ENCODE measurements around the gene TMEM269. TPM values are rescaled to one million over a fixed set of nuclear protein-coding genes. Genes with fewer than 3 reads are reported as not detected.

The TMEM269 gene, protein sequence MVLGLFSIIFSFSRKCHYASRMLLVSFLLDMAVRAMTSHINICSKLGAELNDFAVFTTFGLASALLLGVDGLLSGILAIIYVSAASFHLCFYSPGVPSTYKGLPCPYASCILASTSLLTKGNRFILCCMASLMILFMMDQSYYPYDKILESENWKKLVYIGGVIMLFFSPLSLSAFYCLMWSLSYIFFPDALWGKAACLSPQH
- 0.05 TPM for polyA plus RNA-seq (2012; ENCODE audit: low read depth, missing spikeins)

DNA sequence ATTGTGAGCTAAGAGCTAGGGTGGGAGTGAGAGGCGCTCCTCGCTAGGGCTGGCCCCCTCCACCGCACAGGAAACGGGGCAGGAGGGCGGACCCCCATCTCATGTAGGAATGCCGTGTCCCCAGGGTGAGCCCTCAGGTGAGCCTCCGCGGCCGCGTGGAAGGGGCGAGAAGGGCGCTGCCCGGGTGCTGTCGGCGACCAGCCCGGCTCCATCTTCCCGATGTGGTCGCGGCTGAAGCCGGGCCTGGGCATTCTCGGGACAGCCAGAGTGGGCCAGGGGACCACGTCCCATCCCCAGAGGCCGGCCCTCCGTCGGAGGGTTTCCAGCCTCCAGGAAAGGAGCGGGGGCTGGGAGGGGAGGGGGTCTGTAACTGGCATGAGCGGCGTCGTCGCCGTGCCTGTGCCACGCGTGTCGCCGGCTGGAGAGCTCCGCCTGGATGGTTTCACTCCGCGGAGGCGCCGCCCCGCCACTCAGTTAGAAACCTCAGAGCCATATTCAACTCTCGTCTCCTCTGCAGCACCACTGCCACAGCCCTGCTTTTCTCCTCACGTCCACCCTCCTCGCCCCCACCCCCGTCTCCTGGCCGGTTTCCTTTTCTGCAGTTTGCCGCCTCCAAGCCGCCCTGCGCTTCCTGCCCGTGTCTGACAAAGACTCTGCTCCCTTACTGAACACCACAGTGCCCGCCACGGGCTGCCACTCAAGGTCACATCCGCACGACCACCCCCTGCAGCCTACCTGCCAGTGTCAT lies at the start of gene TMEM269:
TSS of gene TMEM269 (plus strand) at position 46 of the 748 bp plus-strand sequence. CDS start 4,903 bp downstream, outside the sequence.
- peak; percentile 28 for FAIRE-seq
- TF ChIP-seq POLR2AphosphoS5 (IDR thresholded peaks at IDR 0.05; ENCODE audit: low read depth, low read length): no peak
- TF ChIP-seq SPI1 (IDR thresholded peaks at IDR 0.05; ENCODE audit: low read depth, low read length): no peak
- TF ChIP-seq PAX5 (IDR thresholded peaks at IDR 0.05; ENCODE audit: insufficient read depth, low read length, severe bottlenecking): no peak
- TF ChIP-seq TAF1 (IDR thresholded peaks at IDR 0.05; ENCODE audit: low read depth, low read length): no peak
- DNase-seq (ENCODE audit: insufficient read length, low spot score): peak; percentile 46

DNA sequence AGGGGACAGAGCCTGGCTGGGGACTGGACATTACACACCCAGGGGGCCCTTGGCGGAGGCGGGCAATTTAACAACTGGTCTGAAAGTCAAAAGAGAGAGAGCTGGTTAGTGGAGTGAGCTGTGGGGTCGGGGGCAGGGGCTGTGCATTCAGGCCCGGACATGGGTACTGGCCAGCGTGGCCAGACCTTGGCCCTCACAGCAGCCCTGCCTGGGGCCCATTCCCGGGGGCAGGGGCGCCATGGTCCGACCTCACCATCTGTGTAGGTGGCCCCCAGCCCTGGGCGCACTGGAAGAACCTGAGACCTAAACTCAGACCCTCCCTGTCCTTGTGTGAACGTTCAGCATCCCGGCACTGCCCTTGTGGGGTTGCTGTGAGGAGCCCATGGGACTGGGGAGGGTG lies 49.7 kb upstream of the TMEM269 start:
- no peak for FAIRE-seq
- no peak for DNase-seq (ENCODE audit: insufficient read length, low spot score)
- TF ChIP-seq TAF1 (IDR thresholded peaks at IDR 0.05; ENCODE audit: low read depth, low read length) (no peak), SPI1 (IDR thresholded peaks at IDR 0.05; ENCODE audit: low read depth, low read length) (no peak), POLR2AphosphoS5 (IDR thresholded peaks at IDR 0.05; ENCODE audit: low read depth, low read length) (no peak), PAX5 (IDR thresholded peaks at IDR 0.05; ENCODE audit: insufficient read depth, low read length, severe bottlenecking) (no peak), POU2F2 (IDR thresholded peaks at IDR 0.05; ENCODE audit: low read depth, low read length) (no peak), POLR2A (IDR thresholded peaks at IDR 0.05; ENCODE audit: low read depth, low read length) (no peak)

DNA sequence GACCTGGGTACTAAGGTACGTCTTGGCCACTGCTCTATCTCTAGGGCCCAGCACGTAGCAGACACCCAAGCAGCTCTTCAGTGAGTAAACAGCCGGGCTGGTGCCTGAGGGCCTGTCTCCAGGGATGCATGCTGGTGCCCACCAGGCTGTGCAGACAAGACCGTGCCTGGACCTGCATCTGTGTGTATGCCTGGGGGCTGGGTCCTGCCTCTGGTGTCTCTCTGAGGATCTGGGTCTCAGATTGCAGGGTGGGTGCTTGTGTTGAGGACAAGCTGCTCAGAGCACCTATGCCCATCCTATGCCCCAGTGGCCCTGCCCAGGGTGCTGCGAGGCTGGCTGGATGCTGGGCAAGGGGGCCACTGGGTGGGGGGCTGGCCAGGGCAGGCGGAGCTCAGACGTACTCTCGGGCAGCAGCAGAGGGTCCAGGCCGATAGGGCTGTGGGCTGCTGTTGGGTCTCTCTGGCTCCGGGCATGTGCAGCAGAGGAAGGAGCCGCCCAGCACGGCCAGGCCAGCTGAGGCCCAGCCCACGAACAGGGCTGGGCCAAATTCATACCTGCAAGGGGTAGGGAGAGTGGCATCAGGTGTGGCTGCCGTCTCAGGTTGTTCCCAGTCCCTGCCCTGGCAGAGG lies 49.2 kb upstream of the TMEM269 start:
- TF ChIP-seq TAF1 (IDR thresholded peaks at IDR 0.05; ENCODE audit: low read depth, low read length) (no peak), POU2F2 (IDR thresholded peaks at IDR 0.05; ENCODE audit: low read depth, low read length) (no peak), POLR2AphosphoS5 (IDR thresholded peaks at IDR 0.05; ENCODE audit: low read depth, low read length) (no peak), SPI1 (IDR thresholded peaks at IDR 0.05; ENCODE audit: low read depth, low read length) (no peak), POLR2A (IDR thresholded peaks at IDR 0.05; ENCODE audit: low read depth, low read length) (no peak), PAX5 (IDR thresholded peaks at IDR 0.05; ENCODE audit: insufficient read depth, low read length, severe bottlenecking) (no peak)
- DNase-seq (ENCODE audit: insufficient read length, low spot score): no peak
- FAIRE-seq: no peak

DNA sequence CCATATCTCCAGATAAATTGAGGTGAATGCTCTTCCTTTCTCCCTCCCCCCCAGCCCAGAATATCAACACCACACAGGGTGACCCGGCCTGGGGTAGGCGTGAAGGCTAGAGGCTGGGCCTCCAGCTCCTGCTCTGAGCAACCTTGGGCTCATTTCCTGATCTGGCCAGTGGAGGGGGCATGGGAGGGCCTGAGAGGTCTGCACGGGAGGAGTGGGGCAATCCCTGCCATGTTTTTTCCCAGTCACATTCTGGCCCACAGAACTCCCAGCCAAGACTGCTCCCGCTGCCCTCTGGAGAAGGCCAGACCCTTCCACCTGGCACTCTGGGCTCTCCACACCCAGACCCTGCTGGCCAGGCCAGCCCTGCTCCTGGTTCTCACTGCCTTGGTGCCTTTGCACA lies 48.6 kb upstream of the TMEM269 start:
- no peak for TF ChIP-seq POU2F2 (IDR thresholded peaks at IDR 0.05; ENCODE audit: low read depth, low read length)
- TF ChIP-seq POLR2A (IDR thresholded peaks at IDR 0.05; ENCODE audit: low read depth, low read length): no peak
- TF ChIP-seq SPI1 (IDR thresholded peaks at IDR 0.05; ENCODE audit: low read depth, low read length): no peak
- TF ChIP-seq POLR2AphosphoS5 (IDR thresholded peaks at IDR 0.05; ENCODE audit: low read depth, low read length): no peak
- no peak for TF ChIP-seq PAX5 (IDR thresholded peaks at IDR 0.05; ENCODE audit: insufficient read depth, low read length, severe bottlenecking)
- no peak for TF ChIP-seq TAF1 (IDR thresholded peaks at IDR 0.05; ENCODE audit: low read depth, low read length)
- DNase-seq (ENCODE audit: insufficient read length, low spot score): no peak
- FAIRE-seq: no peak

DNA sequence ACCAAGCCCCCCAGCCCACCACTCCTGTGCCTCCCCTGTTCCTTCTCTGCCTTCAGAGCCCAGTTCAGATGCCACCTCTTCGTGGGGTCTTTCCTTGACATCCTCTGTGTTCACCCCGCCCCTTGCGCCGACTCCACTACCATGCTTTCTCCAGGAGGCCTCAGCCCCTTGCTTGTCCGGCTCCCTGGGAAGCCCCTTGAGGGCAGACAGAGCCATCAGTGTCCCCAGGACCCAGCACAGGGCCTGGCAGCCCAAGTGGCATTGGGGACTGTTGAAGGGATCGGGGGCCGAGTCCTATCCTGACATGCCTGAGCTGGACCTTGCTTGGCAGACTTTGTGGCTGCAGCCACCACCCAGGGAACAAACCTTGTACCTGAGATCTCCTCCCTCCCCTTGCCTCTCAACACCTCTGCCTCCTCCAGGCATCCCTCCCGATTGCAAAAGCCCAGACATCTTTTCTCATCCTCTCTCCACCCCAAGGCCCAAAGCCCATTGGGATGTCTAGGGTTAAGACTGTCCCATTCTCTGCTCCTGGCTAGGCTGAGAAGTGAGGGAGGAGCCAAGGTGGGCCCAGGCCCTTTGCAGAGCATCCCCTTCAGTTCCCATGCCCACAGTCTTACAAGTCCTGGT lies 48.1 kb upstream of the TMEM269 start:
- DNase-seq (ENCODE audit: insufficient read length, low spot score): no peak
- no peak for FAIRE-seq
- no peak for TF ChIP-seq SPI1 (IDR thresholded peaks at IDR 0.05; ENCODE audit: low read depth, low read length)
- TF ChIP-seq POLR2A (IDR thresholded peaks at IDR 0.05; ENCODE audit: low read depth, low read length): no peak
- no peak for TF ChIP-seq TAF1 (IDR thresholded peaks at IDR 0.05; ENCODE audit: low read depth, low read length)
- no peak for TF ChIP-seq POU2F2 (IDR thresholded peaks at IDR 0.05; ENCODE audit: low read depth, low read length)
- TF ChIP-seq POLR2AphosphoS5 (IDR thresholded peaks at IDR 0.05; ENCODE audit: low read depth, low read length): no peak
- no peak for TF ChIP-seq PAX5 (IDR thresholded peaks at IDR 0.05; ENCODE audit: insufficient read depth, low read length, severe bottlenecking)

DNA sequence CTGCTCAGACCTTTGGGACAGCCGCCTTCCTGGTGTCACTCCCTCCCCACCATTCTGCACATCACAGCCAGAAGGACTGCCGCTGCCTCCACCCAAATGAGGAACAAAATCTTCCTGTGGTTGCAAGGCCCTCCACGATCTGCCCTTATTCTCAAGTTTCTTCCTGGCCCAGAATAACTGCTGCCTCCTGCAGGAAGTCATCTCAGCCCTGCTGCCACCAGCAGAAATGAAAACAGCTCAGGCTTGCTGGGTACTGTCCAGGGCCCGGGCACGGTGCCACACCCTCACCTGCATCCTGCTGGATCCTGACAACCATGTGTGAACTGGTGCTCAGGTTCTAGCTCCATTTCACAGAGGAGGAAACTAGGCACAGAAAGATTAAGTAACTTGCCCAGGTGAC lies 47.5 kb upstream of the TMEM269 start:
- DNase-seq (ENCODE audit: insufficient read length, low spot score): no peak

DNA sequence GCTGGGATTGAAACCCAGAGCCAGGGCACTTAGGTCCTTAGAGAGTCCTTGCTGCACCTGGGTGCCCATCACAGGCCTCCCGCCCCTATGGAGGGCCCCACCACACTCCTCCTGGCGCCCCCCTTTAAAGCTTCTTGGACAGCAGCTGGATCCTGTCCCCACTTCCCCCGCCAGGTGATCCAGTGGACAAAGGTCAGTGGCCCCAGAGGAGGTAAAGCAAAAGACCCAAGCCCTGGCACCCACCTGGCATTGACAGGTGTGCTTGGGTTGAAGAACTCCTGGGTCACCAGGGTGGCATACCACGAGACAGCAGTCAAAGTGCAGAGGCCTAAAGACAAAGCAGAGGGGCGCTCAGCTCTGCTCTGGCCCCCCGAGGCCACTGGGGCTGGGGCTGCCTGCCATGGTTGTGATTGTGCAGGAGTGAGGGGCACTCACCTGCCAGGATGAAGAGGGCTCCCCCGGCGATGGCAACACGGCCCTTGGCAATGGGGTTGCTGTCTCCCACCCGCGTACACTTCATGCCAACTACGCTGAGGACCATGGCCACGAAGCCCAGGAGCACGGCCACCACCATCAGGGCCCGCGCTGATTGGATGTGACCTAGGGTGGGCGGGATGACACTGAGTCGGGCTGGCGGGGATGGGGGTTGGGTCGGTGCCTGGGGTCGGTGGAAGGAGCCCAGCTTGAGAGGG lies 46.7 kb upstream of the TMEM269 start:
- no peak for FAIRE-seq
- no peak for DNase-seq (ENCODE audit: insufficient read length, low spot score)
- TF ChIP-seq SPI1 (IDR thresholded peaks at IDR 0.05; ENCODE audit: low read depth, low read length) (no peak), POLR2A (IDR thresholded peaks at IDR 0.05; ENCODE audit: low read depth, low read length) (no peak), TAF1 (IDR thresholded peaks at IDR 0.05; ENCODE audit: low read depth, low read length) (no peak), PAX5 (IDR thresholded peaks at IDR 0.05; ENCODE audit: insufficient read depth, low read length, severe bottlenecking) (no peak), POLR2AphosphoS5 (IDR thresholded peaks at IDR 0.05; ENCODE audit: low read depth, low read length) (no peak), POU2F2 (IDR thresholded peaks at IDR 0.05; ENCODE audit: low read depth, low read length) (no peak)

More for the DNA sequence above, 47.5 kb upstream of the TMEM269 start:
- TF ChIP-seq POLR2A (IDR thresholded peaks at IDR 0.05; ENCODE audit: low read depth, low read length) (no peak), PAX5 (IDR thresholded peaks at IDR 0.05; ENCODE audit: insufficient read depth, low read length, severe bottlenecking) (no peak), POLR2AphosphoS5 (IDR thresholded peaks at IDR 0.05; ENCODE audit: low read depth, low read length) (no peak), SPI1 (IDR thresholded peaks at IDR 0.05; ENCODE audit: low read depth, low read length) (no peak), TAF1 (IDR thresholded peaks at IDR 0.05; ENCODE audit: low read depth, low read length) (no peak), POU2F2 (IDR thresholded peaks at IDR 0.05; ENCODE audit: low read depth, low read length) (no peak)
- FAIRE-seq: peak; percentile 85

DNA sequence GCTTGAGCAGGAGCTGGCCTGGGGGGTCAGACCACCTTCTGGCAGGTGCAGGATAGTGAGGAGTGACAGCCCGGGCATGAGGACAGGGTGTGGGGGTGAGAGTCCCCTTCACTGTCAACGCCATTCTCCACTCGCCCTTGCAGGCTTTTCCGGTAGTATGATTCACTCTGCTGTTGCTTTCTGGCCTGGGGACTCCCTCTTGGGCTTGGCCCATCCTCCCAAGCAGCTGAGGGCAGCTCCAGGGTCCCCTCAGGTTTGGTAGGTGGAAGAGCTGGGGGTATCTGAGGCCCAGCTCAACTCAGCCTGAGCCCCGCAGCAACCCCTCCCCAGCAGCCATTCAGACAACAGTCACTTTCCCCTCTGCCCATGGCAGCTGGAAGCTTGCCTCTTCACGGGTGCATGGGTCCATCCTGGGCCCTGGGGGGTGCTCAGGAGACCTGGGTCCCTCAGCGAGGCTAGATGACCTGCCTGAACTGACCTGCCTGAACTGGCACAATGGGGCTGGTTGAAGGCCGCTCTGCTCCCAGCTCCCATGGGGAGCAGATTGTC lies 46.0 kb upstream of the TMEM269 start:
- FAIRE-seq (no peak), DNase-seq (ENCODE audit: insufficient read length, low spot score) (no peak)
- TF ChIP-seq SPI1 (IDR thresholded peaks at IDR 0.05; ENCODE audit: low read depth, low read length): no peak
- no peak for TF ChIP-seq POLR2A (IDR thresholded peaks at IDR 0.05; ENCODE audit: low read depth, low read length)
- TF ChIP-seq POU2F2 (IDR thresholded peaks at IDR 0.05; ENCODE audit: low read depth, low read length): no peak
- no peak for TF ChIP-seq PAX5 (IDR thresholded peaks at IDR 0.05; ENCODE audit: insufficient read depth, low read length, severe bottlenecking)
- no peak for TF ChIP-seq TAF1 (IDR thresholded peaks at IDR 0.05; ENCODE audit: low read depth, low read length)
- TF ChIP-seq POLR2AphosphoS5 (IDR thresholded peaks at IDR 0.05; ENCODE audit: low read depth, low read length): no peak
